Coronary artery (tissue), 2 donors: ENCODE data around the gene CACNA1S.

Experiments
- DNase-seq: peaks from one replicate; pipeline ENCODE4 v3.0.0-alpha.2; 2017; ENCODE audit warnings: low spot score
- H3K27ac ChIP-seq, 2 donors: fragments of 200-600 bp; sonication (generic); one replicate each; pipeline ENCODE4 v1.5.1; 2016 to 2019
- H3K4me3 ChIP-seq: fragments of 200-600 bp; sonication (generic); 2 replicates; pipeline ENCODE4 v1.5.1; 2016; ENCODE audit warnings: mild to moderate bottlenecking, moderate library complexity
- TF ChIP-seq, protein P1 (sequence below): fragments of 200-600 bp; sonication (generic); IDR thresholded peaks from one replicate; pipeline ENCODE4 v1.5.1; 2019; ENCODE audit warnings: antibody characterized with exemption

The CACNA1S gene

DNA sequence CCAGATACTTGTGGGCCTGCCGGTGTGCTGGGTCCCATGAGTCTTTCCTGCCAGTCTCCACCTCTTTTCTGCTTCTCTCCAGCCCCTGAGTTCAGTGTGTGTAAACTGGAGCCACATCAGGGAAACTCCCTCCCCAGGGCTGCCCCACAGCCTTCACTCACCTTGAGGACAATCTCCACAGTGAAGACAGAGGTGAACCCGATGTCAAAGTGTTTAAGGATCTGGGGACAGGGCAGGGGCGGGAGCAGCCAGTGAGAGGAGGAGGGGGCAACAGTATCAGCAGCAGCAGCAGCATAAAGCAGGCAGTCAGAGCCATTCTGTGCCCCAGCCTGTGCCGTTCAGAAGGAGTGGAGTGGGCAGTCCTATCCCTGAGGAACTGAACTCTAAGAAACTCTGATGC, 43.2 kb downstream of the CACNA1S start:
- Histone ChIP-seq H3K4me3 (no peak overlapping the region), H3K27ac (no peak overlapping the region)
- TF ChIP-seq, protein P1, sequence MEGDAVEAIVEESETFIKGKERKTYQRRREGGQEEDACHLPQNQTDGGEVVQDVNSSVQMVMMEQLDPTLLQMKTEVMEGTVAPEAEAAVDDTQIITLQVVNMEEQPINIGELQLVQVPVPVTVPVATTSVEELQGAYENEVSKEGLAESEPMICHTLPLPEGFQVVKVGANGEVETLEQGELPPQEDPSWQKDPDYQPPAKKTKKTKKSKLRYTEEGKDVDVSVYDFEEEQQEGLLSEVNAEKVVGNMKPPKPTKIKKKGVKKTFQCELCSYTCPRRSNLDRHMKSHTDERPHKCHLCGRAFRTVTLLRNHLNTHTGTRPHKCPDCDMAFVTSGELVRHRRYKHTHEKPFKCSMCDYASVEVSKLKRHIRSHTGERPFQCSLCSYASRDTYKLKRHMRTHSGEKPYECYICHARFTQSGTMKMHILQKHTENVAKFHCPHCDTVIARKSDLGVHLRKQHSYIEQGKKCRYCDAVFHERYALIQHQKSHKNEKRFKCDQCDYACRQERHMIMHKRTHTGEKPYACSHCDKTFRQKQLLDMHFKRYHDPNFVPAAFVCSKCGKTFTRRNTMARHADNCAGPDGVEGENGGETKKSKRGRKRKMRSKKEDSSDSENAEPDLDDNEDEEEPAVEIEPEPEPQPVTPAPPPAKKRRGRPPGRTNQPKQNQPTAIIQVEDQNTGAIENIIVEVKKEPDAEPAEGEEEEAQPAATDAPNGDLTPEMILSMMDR, result no peak
- DNase-seq, result no peak

DNA sequence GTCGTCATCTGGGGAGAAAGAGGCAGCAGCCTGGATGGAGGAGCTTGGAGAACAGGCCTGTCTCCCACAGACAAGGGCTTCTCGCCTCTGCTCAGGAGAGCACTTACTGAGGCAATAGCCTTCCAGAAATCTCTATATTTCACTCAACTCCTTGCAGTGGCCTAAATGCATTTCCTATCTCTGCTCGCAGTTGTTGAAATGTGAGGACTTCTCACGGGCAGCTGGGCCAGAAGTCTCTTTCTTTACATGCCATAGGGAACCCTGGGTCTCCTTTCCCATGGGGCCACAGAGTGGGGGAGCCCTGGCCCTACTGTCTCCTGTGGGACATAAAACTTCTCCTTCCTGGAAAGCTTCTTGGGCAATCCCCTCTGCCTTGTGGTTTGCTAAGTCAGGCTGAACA, 45.2 kb downstream of the CACNA1S start:
- TF ChIP-seq, protein P1, result no peak
- Histone ChIP-seq H3K27ac (no peak overlapping the region), H3K4me3 (no peak overlapping the region)
- DNase-seq, result no peak

DNA sequence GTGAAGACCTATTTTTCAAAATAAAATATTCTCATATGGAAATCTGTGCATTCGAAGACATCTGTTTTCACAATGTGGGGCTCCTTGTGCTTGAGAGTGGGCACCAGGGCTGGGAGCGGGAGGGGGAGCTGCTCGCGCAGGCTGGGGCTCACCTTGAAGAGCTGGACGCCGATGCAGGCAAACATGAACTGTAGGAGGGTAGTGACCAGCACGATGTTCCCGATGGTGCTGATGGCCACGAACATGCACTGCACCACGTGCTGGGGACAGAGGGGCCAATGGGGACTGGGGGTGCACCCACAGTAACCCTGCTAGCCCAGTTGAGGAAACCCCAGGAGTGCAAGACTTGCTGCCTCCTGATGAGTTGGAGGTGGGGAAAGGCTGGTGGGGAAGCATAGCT, 46.5 kb downstream of the CACNA1S start:
- TF ChIP-seq, protein P1, result no peak
- no peak for DNase-seq
- Histone ChIP-seq H3K4me3 (no peak overlapping the region), H3K27ac (no peak overlapping the region)

DNA sequence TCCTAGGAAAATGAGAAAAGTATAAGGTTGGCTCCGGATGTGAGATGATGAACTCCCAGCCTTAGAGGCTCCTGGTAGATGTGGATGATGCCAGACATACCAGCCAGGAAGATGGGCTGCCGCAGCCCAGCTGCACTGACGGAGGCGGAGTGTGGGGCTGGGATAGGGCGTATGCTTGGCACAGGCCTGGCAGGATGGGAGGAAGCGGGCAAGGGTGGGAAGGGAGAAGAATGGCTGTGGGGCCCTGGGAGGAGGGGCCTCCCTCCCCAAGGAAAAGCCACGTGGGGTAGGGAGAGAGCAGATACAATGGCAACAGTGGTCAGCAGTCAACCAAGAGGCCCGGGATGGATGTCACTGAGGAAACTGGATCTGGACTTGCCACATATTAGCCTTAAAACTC, 47.4 kb downstream of the CACNA1S start:
- Histone ChIP-seq H3K27ac (no peak overlapping the region), H3K4me3 (no peak overlapping the region)
- TF ChIP-seq, protein P1, result no peak
- DNase-seq, result no peak

DNA sequence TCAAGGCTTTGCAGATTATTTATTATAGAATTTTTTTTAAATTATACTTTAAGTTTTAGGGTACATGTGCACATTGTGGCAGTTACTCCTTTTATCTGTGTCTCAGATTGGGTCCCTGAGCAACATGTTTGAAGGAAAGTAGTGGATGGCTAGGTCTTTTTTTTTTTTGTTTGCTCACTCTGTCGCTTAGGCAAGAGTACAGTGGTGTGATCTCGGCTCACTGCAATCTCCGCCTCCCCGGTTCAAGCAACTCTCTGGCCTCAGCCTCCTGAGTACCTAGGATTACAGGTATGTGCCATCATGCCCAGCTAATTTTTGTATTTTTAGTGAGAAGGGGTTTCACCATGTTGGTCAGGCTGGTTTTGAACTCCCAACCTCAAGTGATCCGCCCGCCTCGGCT, 49.1 kb downstream of the CACNA1S start:
- TF ChIP-seq, protein P1, result no peak
- DNase-seq, result no peak
- no peak overlapping the region for H3K4me3 ChIP-seq
- no peak overlapping the region for H3K27ac ChIP-seq

DNA sequence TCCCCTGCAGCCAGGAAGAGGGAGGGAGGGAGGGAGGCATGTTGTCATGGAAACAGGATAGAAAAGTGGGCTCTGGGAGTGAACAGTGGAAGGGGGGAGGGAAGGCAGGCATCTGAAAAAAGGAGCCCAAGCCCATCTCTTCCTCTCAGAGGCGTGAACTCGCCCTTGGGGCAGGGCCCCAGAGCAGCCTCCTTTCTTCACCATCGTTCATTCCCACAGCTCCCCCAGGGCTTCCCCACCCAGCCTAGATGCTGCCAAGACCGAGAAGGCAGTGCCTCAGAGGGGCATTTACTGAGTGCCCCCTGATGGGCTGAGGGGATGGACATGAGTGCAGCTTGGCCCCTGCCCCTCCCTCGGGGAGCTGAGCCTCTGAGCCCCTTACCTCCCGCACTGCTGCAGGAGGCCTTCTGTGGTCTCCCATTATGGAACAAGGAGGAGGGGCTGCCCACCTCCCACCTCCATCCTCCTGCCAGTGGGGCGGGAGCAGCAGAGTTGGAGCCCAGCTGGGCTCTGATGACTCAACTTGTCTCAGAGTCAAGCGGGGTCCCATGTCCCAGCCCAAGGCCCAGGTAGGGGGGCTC, 49.6 kb downstream of the CACNA1S start:
- no peak for DNase-seq
- TF ChIP-seq, protein P1, result no peak
- Histone ChIP-seq H3K27ac (no peak overlapping the region), H3K4me3 (no peak overlapping the region)

DNA sequence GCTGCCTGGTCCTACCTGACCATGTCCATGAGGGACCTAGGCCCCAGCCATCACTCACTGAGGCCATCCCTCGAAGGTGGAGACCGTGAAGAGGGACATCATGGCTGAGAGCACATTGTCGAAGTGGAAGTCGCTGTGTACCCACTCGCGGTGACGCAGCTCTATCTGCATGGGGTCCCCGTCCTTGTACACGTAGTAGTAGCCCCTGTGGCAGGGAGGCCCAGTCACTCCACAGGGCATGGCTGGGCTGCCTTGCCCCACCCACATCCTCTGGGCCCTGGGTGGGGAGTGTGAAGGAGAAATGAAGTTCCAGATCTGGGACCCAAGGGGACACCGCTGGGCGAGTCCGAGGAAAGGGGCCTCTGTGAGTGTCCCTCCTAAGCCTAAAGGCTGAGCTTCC, 50.3 kb downstream of the CACNA1S start:
- TF ChIP-seq, protein P1, result no peak
- Histone ChIP-seq H3K4me3 (no peak overlapping the region), H3K27ac (no peak overlapping the region)
- no peak for DNase-seq
